Adrenal gland (tissue), 12 donors: ENCODE data around the gene MARCHF3. TPM values are rescaled to one million over a fixed set of nuclear protein-coding genes. Genes with fewer than 3 reads are reported as not detected.

Experiments
- DNase-seq, 7 donors: peaks; one replicate each; pipeline ENCODE4 v3.0.0-alpha.2; 2019 to 2020
- H3K27ac ChIP-seq, 5 donors: fragments of 200-600 bp; sonication (generic) in 4 of 5; 1 replicate in 3 of 5; 2 replicates in 2 of 5; pipeline versions ENCODE4 v1.5.1 to v1.8.0; 2016 to 2020; ENCODE audit warnings: mild to moderate bottlenecking in 1 of 5
- H3K27me3 ChIP-seq: fragments of 200-600 bp; 2 replicates; pipeline ENCODE4 v1.8.0; 2021
- H3K36me3 ChIP-seq, 2 donors: fragments of 200-600 bp; replicated peaks in 1 of 2; 1 replicate in 1 of 2; 2 replicates in 1 of 2; pipeline versions ENCODE4 v1.5.1 to v1.8.0; 2018 to 2022
- H3K4me1 ChIP-seq, 2 donors: fragments of 200-600 bp; replicated peaks in 1 of 2; 1 replicate in 1 of 2; 2 replicates in 1 of 2; pipeline versions ENCODE4 v1.5.1 to v1.8.0; 2018 to 2021
- H3K4me3 ChIP-seq, 4 donors: fragments of 200-600 bp; sonication (generic) in 3 of 4; one replicate each; pipeline ENCODE4 v1.5.1; 2016 to 2018
- H3K9me3 ChIP-seq, 3 donors: fragments of 200-600 bp; sonication (generic) in 1 of 3; replicated peaks in 1 of 3; 1 replicate in 2 of 3; 2 replicates in 1 of 3; pipeline versions ENCODE4 v1.5.1 to v1.8.0; 2016 to 2021
- CTCF ChIP-seq, 6 experiments: fragments of 450-650 bp in 4 of 6; fragments of 200-600 bp in 2 of 6; sonication (generic) in 1 of 6; IDR thresholded peaks; 1 replicate in 5 of 6; 2 replicates in 1 of 6; pipeline versions ENCODE4 v1.5.1 to v1.8.0; 2016 to 2021; ENCODE audit warnings: antibody characterized with exemption in 6 of 6, mild to moderate bottlenecking in 2 of 6, moderate library complexity in 1 of 6
- POLR2A ChIP-seq, 2 donors: fragments of 450-650 bp; IDR thresholded peaks; one replicate each; pipeline ENCODE4 v1.6.1; 2017; ENCODE audit warnings: antibody characterized with exemption in 2 of 2, mild to moderate bottlenecking in 2 of 2, moderate library complexity in 1 of 2
- WGBS, 4 donors: extraction: QIAGEN DNeasy Blood & Tissue Kit in 2 of 4; methylation state at CpG; one replicate each; pipeline versions ENCODE4 v1.1.5 to v1.1.7; 2013 to 2017; 5-methylcytosine and 5-hydroxymethylcytosine counted together
- intact Hi-C, 2 donors: fragments of 100-400 bp; cut with DNase I; formaldehyde crosslinking; loops; one replicate each; pipeline versions ENCODE4 v1.14.1 to v1.15.0; 2022 to 2023
- polyA plus RNA-seq, 3 donors: library from polyadenylated mRNA; stranded (reverse); fragments of 200-250 nt in 2 of 3; fragments of 350-450 nt in 1 of 3; fragmentation: Illumina TruSeq in 1 of 3; extraction: RNeasy Lipid Tissue Mini Kit (QIAGEN cat#74804) in 1 of 3; gene quantifications; one replicate each; pipeline ENCODE4 v1.2.3, GENCODE V29; 2013 to 2014
- total RNA-seq, 9 donors: library from RNA; depleted of rRNA in 4 of 9; stranded (reverse); fragments of >200 nt in 4 of 9; fragments of 120-200 nt in 1 of 9; fragmentation: NEBNext Ultra II Directional in 1 of 9; extraction: Animal tissue kit (Norgen Biotek cat#: 25700) in 1 of 9; gene quantifications; one replicate each; pipeline versions ENCODE4 v1.1.0 to v1.2.4, GENCODE V29; 2013 to 2023
- donor health status: healthy with polysubstance abuse.
- donor health status: Bipolar disorder and iron deficiency.
- donor health status: DM: yes; HTN: yes; CAD: no.
- donor health status: DM: no; HTN: no; CAD: no.
- donor health status: DM: no; HTN: no; CAD: no.
- donor health status: DM: yes; HTN: yes; CAD: no.

The MARCHF3 gene
- total and polyA plus RNA-seq, 12 donors = 3.9 to 48.9 (median 12.2) TPM

GRCh38 chr5:126982926-126983873 is 47.2 kb downstream of the MARCHF3 start:
- intact Hi-C loops = no loop called here

GRCh38 chr5:126982202-126982601 is 48.2 kb downstream of the MARCHF3 start:
- TF ChIP-seq POLR2A (IDR thresholded peaks at IDR 0.05) (no peak), CTCF (IDR thresholded peaks at IDR 0.05) (no peak)
- H3K27me3 ChIP-seq = no peaks in the 10 kb centered on the region
- no peak overlapping the region for H3K27ac ChIP-seq
- H3K4me1 ChIP-seq = no peaks in the 10 kb centered on the region
- WGBS, 4 donors = 80 to 89% (median 86%) methylated on average over 1 of the region's 1 CpG; no CpG with 5 or more reads in 1 of the 4 donors
- intact Hi-C loops = no loop called here
- no peaks in the 10 kb centered on the region for H3K9me3 ChIP-seq
- no peak overlapping the region for H3K4me3 ChIP-seq
- no peaks in the 10 kb centered on the region for H3K36me3 ChIP-seq
- no peak for DNase-seq

More at GRCh38 chr5:126982926-126983873, 47.2 kb downstream of the MARCHF3 start:
- Histone ChIP-seq H3K4me3 (no peak overlapping the region), H3K27me3 (no peaks in the 10 kb centered on the region), H3K4me1 (no peaks in the 10 kb centered on the region), H3K36me3 (no peaks in the 10 kb centered on the region), H3K9me3 (no peaks in the 10 kb centered on the region), H3K27ac (no peak overlapping the region)
- no peak for TF ChIP-seq POLR2A (IDR thresholded peaks at IDR 0.05)
- no peak for TF ChIP-seq CTCF (IDR thresholded peaks at IDR 0.05)
- 82 to 91% (median 87%) methylated on average over 11 to 12 of the region's 12 CpGs for WGBS, 4 donors
- no peak for DNase-seq

- no peaks in the 10 kb centered on the region for H3K9me3 ChIP-seq
- no peak overlapping the region for H3K4me3 ChIP-seq
- TF ChIP-seq POLR2A (IDR thresholded peaks at IDR 0.05) = no peak
- TF ChIP-seq CTCF (IDR thresholded peaks at IDR 0.05) = no peak
- 81 to 90% (median 87%) methylated on average over 1 of the region's 1 CpG for WGBS, 4 donors
- intact Hi-C loops = no loop called here
- H3K4me1 ChIP-seq = no peaks in the 10 kb centered on the region
- no peak for DNase-seq
- H3K36me3 ChIP-seq = no peaks in the 10 kb centered on the region
- H3K27ac ChIP-seq = no peak overlapping the region
- H3K27me3 ChIP-seq = no peaks in the 10 kb centered on the region
Measured at GRCh38 chr5:126981701-126982100, 48.7 kb downstream of the MARCHF3 start.

- no peak for TF ChIP-seq POLR2A (IDR thresholded peaks at IDR 0.05)
- no peak for TF ChIP-seq CTCF (IDR thresholded peaks at IDR 0.05)
- Histone ChIP-seq H3K4me1 (no peaks in the 10 kb centered on the region), H3K4me3 (no peak overlapping the region), H3K9me3 (no peaks in the 10 kb centered on the region), H3K27me3 (no peaks in the 10 kb centered on the region), H3K36me3 (no peaks in the 10 kb centered on the region), H3K27ac (no peak overlapping the region)
- WGBS, 4 donors = 88 to 93% (median 91%) methylated on average over 2 of the region's 2 CpGs
- DNase-seq = no peak
- intact Hi-C loops = no loop called here
Measured at GRCh38 chr5:126981222-126981621, 49.1 kb downstream of the MARCHF3 start.
